ENCODE measurements around the gene IFITM10.

The IFITM10 gene

GRCh38 chr11:1750481-1750839, at the start of gene IFITM10:
TSS of gene IFITM10 (minus strand) at chr11:1750595. CDS start at chr11:1750442, 153 bp downstream.
- peak; percentile 67 for DNase-seq (ENCODE audit: low spot score)

- DNase-seq (ENCODE audit: low spot score) = no peak
Measured at GRCh38 chr11:1797391-1798125, 47.2 kb upstream of the IFITM10 start.

GRCh38 chr11:1796413-1797011, 46.1 kb upstream of the IFITM10 start:
- DNase-seq (ENCODE audit: low spot score) = no peak

GRCh38 chr11:1793081-1793480, 42.7 kb upstream of the IFITM10 start:
- no peak for DNase-seq (ENCODE audit: low spot score)

- DNase-seq (ENCODE audit: low spot score) = no peak
Measured at GRCh38 chr11:1792461-1792860, 42.1 kb upstream of the IFITM10 start.

GRCh38 chr11:1791912-1792311, 41.5 kb upstream of the IFITM10 start:
- DNase-seq (ENCODE audit: low spot score) = no peak

- no peak for DNase-seq (ENCODE audit: low spot score)
Measured at GRCh38 chr11:1786466-1786865, 36.1 kb upstream of the IFITM10 start.

- DNase-seq (ENCODE audit: low spot score) = no peak
Measured at GRCh38 chr11:1785749-1786413, 35.5 kb upstream of the IFITM10 start.

GRCh38 chr11:1784761-1785650, 34.6 kb upstream of the IFITM10 start:
- DNase-seq (ENCODE audit: low spot score) = no peak

- no peak for DNase-seq (ENCODE audit: low spot score)
Measured at GRCh38 chr11:1783725-1784529, 33.5 kb upstream of the IFITM10 start.

- DNase-seq (ENCODE audit: low spot score) = peak; percentile 54
Measured at GRCh38 chr11:1782831-1783724, 32.7 kb upstream of the IFITM10 start.

GRCh38 chr11:1782031-1782590, 31.7 kb upstream of the IFITM10 start:
- no peak for DNase-seq (ENCODE audit: low spot score)

GRCh38 chr11:1781593-1781975, 31.2 kb upstream of the IFITM10 start:
- DNase-seq (ENCODE audit: low spot score) = no peak

- DNase-seq (ENCODE audit: low spot score) = no peak
Measured at GRCh38 chr11:1780700-1781592, 30.6 kb upstream of the IFITM10 start.

- no peak for DNase-seq (ENCODE audit: low spot score)
Measured at GRCh38 chr11:1779806-1780699, 29.7 kb upstream of the IFITM10 start.

GRCh38 chr11:1779034-1779805, 28.8 kb upstream of the IFITM10 start:
- no peak for DNase-seq (ENCODE audit: low spot score)

All from AG08396 (cell line).